MM.1S (cell line): ENCODE data around the gene HORMAD2.

Source experiments
- DNase-seq: peaks from one replicate; pipeline ENCODE4 v3.0.0-alpha.2; 2015
- H2AFZ ChIP-seq: fragments of 300-600 bp; sonication (generic); 2 replicates; pipeline ENCODE4 v1.6.0; 2016; ENCODE audit warnings: antibody characterized with exemption, low read length
- H3F3A ChIP-seq: fragments of 300-600 bp; sonication (generic); 2 replicates; pipeline ENCODE4 v1.6.1; 2016; ENCODE audit warnings: mild to moderate bottlenecking, antibody characterized with exemption, low read length, moderate library complexity, mixed read lengths; ENCODE audit not compliant: insufficient read depth
- H3K27ac ChIP-seq: fragments of 300-600 bp; sonication (generic); 2 replicates; pipeline ENCODE4 v1.5.1; 2016; ENCODE audit warnings: mild to moderate bottlenecking, low read length
- H3K27me3 ChIP-seq: fragments of 300-600 bp; sonication (generic); replicated peaks from 2 replicates; pipeline ENCODE4 v1.6.0; 2016; ENCODE audit warnings: low read length; ENCODE audit not compliant: insufficient read depth
- H3K36me3 ChIP-seq: fragments of 300-600 bp; sonication (generic); replicated peaks from 2 replicates; pipeline ENCODE4 v1.6.1; 2016; ENCODE audit warnings: mild to moderate bottlenecking, low read length, mixed read lengths; ENCODE audit not compliant: insufficient read depth
- H3K4me1 ChIP-seq: fragments of 300-600 bp; sonication (generic); 2 replicates; pipeline ENCODE4 v1.6.1; 2016; ENCODE audit warnings: low read length, mixed read lengths
- H3K4me2 ChIP-seq: fragments of 300-600 bp; sonication (generic); 2 replicates; pipeline ENCODE4 v1.6.0; 2016; ENCODE audit warnings: low read depth, low read length
- H3K4me3 ChIP-seq: fragments of 300-600 bp; sonication (generic); 2 replicates; pipeline ENCODE4 v1.5.1; 2016; ENCODE audit warnings: low read length, mixed read lengths
- H3K79me2 ChIP-seq: fragments of 300-600 bp; sonication (generic); 2 replicates; pipeline ENCODE4 v1.6.1; 2016; ENCODE audit warnings: mixed run types, low read length, mixed read lengths
- H3K9ac ChIP-seq: fragments of 300-600 bp; sonication (generic); 2 replicates; pipeline ENCODE4 v1.6.1; 2016; ENCODE audit warnings: low read length, mixed read lengths
- H3K9me2 ChIP-seq: fragments of 300-600 bp; sonication (generic); replicated peaks from 2 replicates; pipeline ENCODE4 v1.6.1; 2016; ENCODE audit warnings: mild to moderate bottlenecking, low read length, mixed read lengths; ENCODE audit not compliant: insufficient read depth
- H3K9me3 ChIP-seq: fragments of 300-600 bp; sonication (generic); replicated peaks from 2 replicates; pipeline ENCODE4 v1.6.1; 2016; ENCODE audit warnings: mild to moderate bottlenecking, low read length, mixed read lengths; ENCODE audit not compliant: insufficient read depth
- H4K20me1 ChIP-seq: fragments of 300-600 bp; sonication (generic); 2 replicates; pipeline ENCODE4 v1.6.1; 2016; ENCODE audit warnings: mild to moderate bottlenecking, low read length, moderate library complexity, mixed read lengths; ENCODE audit not compliant: insufficient read depth
- EZH2 ChIP-seq: fragments of 300-600 bp; sonication (generic); optimal IDR thresholded peaks from 2 replicates; pipeline ENCODE3; 2017; ENCODE audit warnings: low read depth, mild to moderate bottlenecking, antibody characterized with exemption, low read length, mixed read lengths
- EZH2phosphoT487 ChIP-seq: fragments of 300-600 bp; sonication (generic); IDR thresholded peaks from 2 replicates; pipeline ENCODE4 v1.6.1; 2018; ENCODE audit warnings: antibody characterized with exemption, low read length
- TF ChIP-seq, protein P1 (sequence below): fragments of 300-600 bp; sonication (generic); IDR thresholded peaks from 2 replicates; pipeline ENCODE4 v1.5.1; 2016; ENCODE audit warnings: antibody characterized with exemption, low read length, mixed read lengths

Gene HORMAD2

DNA sequence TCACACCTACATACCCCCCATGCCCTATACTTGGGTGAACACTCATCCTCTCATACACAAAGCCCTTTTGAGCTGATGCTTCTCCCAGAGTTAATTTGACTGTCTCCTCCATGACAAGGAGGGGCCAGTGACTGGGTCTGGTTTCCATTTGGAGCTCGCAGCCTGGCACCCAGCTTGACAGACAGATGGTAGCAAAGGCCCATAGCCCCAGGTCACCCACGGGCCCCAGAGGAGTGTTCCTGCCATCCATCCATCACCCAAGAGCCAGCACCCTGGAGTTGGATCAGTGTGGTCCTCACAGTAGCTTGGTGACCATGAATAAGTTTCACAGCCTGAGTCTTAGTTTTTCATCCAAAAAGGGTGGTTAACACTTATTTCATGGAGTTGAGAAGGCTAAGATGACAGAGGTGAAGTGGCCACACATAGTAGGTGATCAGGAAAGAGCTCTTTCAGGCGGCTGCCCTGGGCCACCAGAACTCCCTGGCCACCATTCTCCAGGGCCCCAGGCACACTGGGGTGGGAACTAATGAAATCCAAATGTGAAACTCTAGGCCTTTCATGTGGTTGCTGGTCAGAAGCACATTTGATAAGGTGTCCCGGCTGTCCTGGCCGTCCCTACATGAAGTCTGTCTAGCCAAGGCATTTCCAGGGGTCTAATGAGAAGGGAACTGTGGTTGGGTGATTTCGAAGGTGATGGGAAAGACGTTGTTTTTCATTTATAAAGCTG lies 123.9 kb downstream of the HORMAD2 start:
- no peak for DNase-seq
- Histone ChIP-seq H3K9ac (no peak overlapping the region), H3K36me3 (no peaks in the 10 kb centered on the region), H3K27ac (no peak overlapping the region), H3K4me1 (peaks cover 4% of the 10 kb centered on the region), H3K9me2 (no peaks in the 10 kb centered on the region), H3K9me3 (no peaks in the 10 kb centered on the region), H3F3A (no peaks in the 10 kb centered on the region), H3K79me2 (no peaks in the 10 kb centered on the region), H2AFZ (no peak overlapping the region), H3K4me2 (no peak overlapping the region), H3K4me3 (no peak overlapping the region), H3K27me3 (0 out of 2 replicates have a peak, but pooled peaks cover under 1% of the 10 kb centered on the region), H4K20me1 (no peaks in the 10 kb centered on the region)
- no peak for TF ChIP-seq EZH2
- no peak for TF ChIP-seq EZH2phosphoT487
- TF ChIP-seq, protein P1, sequence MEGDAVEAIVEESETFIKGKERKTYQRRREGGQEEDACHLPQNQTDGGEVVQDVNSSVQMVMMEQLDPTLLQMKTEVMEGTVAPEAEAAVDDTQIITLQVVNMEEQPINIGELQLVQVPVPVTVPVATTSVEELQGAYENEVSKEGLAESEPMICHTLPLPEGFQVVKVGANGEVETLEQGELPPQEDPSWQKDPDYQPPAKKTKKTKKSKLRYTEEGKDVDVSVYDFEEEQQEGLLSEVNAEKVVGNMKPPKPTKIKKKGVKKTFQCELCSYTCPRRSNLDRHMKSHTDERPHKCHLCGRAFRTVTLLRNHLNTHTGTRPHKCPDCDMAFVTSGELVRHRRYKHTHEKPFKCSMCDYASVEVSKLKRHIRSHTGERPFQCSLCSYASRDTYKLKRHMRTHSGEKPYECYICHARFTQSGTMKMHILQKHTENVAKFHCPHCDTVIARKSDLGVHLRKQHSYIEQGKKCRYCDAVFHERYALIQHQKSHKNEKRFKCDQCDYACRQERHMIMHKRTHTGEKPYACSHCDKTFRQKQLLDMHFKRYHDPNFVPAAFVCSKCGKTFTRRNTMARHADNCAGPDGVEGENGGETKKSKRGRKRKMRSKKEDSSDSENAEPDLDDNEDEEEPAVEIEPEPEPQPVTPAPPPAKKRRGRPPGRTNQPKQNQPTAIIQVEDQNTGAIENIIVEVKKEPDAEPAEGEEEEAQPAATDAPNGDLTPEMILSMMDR = no peak

DNA sequence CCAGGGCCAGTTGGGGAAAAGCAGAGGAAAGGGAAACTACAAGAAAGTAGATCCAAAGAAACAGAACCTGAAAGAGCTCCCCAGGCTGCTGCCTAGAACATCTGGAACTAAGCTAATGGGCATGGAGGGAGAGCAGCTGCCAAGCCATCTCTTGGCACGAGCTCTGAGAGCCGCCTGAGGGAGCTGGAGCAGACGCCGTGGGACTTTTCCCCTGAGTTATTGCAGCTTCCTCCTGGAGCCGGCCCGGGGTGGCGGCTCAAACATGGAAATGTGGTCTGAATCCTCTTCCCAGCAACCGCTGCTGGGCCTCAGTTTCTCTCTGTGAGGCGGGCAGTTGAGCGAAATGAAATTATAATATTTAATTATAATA lies 124.5 kb downstream of the HORMAD2 start:
- TF ChIP-seq, protein P1 = no peak
- TF ChIP-seq EZH2phosphoT487 = no peak
- no peak for TF ChIP-seq EZH2
- DNase-seq = no peak
- Histone ChIP-seq H3K4me1 (no peaks in the 10 kb centered on the region), H2AFZ (no peak overlapping the region), H3K9me2 (no peaks in the 10 kb centered on the region), H3K9me3 (no peaks in the 10 kb centered on the region), H3K9ac (no peak overlapping the region), H3F3A (no peaks in the 10 kb centered on the region), H3K27me3 (peaks cover 6% of the 10 kb centered on the region; the same call in 1 of the 2 replicates), H3K4me2 (no peak overlapping the region), H3K27ac (no peak overlapping the region), H3K36me3 (no peaks in the 10 kb centered on the region), H3K4me3 (no peak overlapping the region), H4K20me1 (no peaks in the 10 kb centered on the region), H3K79me2 (no peaks in the 10 kb centered on the region)

DNA sequence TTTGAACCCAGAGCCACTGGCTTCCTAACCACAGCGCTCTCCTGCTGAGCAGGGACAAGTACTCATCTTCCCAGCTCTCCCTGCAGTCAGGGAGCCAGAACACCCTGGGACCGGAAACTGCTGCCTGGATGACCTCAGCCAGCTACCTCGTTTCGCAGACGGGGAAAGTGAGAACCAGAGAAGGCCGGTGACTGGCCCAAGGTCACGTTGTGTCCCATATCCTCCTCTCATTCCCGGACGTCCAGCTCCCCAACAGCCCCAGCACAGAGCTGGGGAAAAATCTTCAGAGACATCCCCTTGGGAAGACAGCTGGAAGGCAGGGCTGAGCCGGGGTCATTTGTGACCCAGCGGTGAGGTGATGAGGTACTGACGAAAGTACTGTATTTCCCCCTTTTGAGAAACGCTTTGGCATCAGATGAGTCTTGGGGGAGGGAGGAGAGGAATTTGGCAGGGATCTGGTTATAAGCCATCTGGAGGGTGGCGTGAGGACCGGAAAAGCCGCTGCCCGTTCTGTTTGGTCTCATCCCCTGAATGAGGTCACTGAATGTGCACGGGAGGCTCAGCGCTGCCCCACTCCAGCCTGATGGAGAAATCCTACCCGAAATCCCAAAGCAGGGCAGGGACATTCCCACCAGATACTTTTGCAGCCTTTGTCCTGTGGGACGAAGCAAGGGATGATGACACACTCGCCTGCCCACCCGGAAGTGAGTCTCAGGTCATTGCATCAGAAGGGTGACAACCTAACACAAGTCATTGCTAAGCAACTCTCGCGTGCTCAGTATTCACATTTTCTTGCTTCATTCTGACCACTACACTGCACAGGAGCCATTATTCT lies 125.2 kb downstream of the HORMAD2 start:
- Histone ChIP-seq H3K27ac (no peak overlapping the region), H3K9ac (no peak overlapping the region), H3K4me1 (no peaks in the 10 kb centered on the region), H2AFZ (no peak overlapping the region), H3K9me3 (no peaks in the 10 kb centered on the region), H3K79me2 (no peaks in the 10 kb centered on the region), H3K27me3 (peaks cover 7% of the 10 kb centered on the region; the same call in 1 of the 2 replicates), H3K9me2 (no peaks in the 10 kb centered on the region), H4K20me1 (no peaks in the 10 kb centered on the region), H3K36me3 (no peaks in the 10 kb centered on the region), H3K4me3 (no peak overlapping the region), H3K4me2 (no peak overlapping the region), H3F3A (no peaks in the 10 kb centered on the region)
- TF ChIP-seq, protein P1 = no peak
- TF ChIP-seq EZH2phosphoT487 = no peak
- no peak for TF ChIP-seq EZH2
- DNase-seq = no peak
